NCI-H146 treated with DMSO at 0.1 percent for 48 hours (cell line): ENCODE results near the gene PTPN4.
"Not testable (repeated sequence)": the region's sequence is repeated elsewhere in the genome, so short reads cannot be mapped to it uniquely, and the experiment has no call there.

ENCODE experiments used
- DNase-seq: peaks from one replicate; lab custom pipeline; 2025; ENCODE audit not compliant: unreplicated experiment; lab: John Stamatoyannopoulos, UW

PTPN4 gene

GRCh38 chr2:119801040-119801439 is 41.3 kb downstream of the PTPN4 start:
- no peak for DNase-seq

GRCh38 chr2:119801989-119802388 is 42.3 kb downstream of the PTPN4 start:
- not testable (repeated sequence) for DNase-seq

DNA sequence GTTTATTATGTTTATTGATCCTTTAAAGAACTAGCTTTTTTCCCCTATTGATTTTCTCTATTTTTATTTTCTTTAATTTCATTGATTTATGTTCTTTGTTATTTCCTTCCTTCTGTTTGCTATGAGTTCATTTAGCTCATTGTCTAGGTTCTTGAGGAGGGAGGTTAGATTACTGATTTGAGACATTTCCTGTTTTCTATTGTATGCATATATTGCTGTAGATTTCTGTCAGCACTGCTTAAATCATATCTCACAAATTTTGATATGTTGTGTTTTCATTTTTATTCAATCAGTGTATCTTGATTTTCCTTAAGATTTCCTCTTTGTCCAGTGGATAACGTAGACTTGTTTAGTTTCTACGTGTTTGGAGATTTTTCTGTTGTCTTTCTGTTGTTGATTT is 43.4 kb downstream of the PTPN4 start:
- no peak for DNase-seq

DNA sequence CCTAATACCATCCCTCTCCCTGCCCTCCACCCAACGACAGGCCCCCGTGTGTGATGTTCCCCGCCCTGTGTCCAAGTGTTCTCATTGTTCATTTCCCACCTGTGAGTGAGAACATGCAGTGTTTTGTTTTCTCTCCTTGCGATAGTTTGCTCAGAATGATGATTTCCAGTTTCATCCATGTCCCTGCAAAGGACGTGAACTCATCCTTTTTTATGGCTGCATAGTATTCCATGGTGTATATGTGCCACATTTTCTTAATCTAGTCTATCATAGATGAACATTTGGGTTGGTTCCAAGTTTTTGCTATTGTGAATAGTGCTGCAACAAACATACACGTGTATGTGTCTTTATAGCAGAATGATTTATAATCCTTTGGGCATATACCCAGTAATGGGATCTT is 44.7 kb downstream of the PTPN4 start:
- DNase-seq = not testable (repeated sequence)

DNA sequence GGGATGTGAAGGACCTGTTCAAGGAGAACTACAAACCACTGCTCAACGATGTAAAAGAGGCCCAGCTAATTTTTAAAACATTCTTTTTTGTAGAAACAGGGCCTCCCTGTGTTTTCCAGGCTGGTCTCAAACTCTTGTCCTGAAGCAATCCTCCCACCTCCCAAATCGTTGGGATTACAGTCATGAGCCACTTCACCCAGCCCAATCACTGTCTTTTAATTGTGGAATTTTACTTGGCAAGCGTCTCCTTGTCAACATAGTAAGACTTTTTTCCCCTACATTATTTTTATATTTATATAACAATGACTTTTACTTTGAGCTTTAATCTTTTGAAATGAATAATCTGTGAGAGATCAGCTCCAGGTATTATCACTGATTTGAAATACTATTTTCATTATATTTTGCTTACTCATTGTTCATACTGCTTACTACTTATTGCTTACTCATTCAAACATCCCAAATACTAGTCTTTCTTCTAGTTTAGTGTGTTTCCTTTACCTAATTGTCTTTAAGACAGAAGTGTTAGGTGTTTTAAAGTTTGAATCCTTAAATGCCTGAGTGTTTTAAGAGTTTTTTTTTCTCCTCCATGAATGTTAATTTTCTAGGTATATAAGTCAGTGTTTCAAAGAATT is 48.9 kb downstream of the PTPN4 start:
- no peak for DNase-seq

- DNase-seq = no peak
These were observed 49.8 kb downstream of the PTPN4 start for GRCh38 chr2:119809339-119810048.

- peak; percentile 53 for DNase-seq
These were observed 50.4 kb downstream of the PTPN4 start for GRCh38 chr2:119810049-119810630.

GRCh38 chr2:119814216-119814615 is 54.5 kb downstream of the PTPN4 start:
- no peak for DNase-seq

- DNase-seq = no peak
These were observed 59.1 kb downstream of the PTPN4 start for GRCh38 chr2:119818792-119819191.

DNA sequence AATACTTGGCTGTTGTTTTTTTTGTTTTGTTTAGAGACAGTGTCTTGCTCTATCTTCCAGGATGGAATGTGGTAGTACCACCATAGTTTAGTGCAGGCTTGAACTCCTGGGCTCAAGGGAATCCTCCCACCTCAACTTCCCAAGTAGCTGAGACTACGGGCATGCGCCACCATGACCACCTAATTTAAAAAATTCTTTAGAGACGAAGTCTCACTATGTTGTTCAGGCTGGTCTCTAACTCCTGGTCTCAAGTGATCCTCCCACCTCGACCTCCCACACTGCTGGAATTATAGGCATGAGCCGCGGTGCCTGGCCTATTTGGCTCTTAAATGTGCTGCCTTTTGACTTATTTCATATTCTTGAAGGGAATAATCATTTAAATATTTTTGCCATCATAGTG is 60.1 kb downstream of the PTPN4 start:
- DNase-seq = no peak

DNA sequence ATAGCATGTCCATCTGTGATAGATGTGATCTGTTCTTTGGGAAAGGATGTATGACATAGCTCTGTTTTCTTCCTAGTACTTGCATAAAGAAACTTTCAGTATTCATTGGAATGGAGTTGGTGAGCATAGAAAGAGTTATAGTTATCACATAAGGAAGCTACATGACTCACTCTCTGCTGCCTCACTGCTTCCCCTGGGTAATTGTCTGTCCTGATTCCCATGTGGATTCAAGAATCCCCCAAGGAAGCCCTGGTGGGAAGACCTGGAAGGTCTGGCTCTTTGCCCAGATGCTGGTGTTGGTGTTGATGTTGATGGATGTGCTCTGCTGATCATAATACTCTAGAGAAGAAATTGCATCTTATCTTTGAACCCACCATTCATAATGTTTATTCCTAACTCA is 60.6 kb downstream of the PTPN4 start:
- DNase-seq = no peak

- no peak for DNase-seq
These were observed 61.5 kb downstream of the PTPN4 start for GRCh38 chr2:119821266-119821665.

DNA sequence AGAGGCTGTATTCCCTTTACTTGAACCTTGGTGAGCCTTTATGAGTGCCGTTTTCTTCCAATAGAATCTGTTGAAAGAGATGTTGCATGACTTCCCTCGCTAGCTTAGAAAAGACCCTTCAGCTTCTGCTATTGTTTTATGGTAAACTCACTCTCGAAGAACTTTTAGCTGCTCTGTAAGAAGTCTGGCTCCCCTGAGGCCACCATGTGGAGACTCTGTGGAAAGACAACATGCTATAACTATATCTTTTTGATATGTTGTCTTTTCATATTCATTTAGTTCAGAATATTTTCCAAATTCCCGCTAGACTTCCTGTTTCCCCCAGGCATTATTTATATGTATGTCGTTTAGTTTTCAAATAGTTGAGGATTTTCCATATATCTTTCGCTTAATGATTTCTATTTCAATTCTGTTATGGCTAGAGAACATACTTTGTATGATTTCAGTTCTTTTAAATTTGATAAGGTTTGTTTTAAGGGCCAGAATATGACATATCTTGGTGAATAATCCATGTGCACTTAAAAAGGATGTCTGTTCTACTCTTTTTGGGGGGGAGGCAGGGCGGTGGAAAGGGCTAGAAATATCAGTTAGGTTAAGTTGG is 64.1 kb downstream of the PTPN4 start:
- no peak for DNase-seq

DNA sequence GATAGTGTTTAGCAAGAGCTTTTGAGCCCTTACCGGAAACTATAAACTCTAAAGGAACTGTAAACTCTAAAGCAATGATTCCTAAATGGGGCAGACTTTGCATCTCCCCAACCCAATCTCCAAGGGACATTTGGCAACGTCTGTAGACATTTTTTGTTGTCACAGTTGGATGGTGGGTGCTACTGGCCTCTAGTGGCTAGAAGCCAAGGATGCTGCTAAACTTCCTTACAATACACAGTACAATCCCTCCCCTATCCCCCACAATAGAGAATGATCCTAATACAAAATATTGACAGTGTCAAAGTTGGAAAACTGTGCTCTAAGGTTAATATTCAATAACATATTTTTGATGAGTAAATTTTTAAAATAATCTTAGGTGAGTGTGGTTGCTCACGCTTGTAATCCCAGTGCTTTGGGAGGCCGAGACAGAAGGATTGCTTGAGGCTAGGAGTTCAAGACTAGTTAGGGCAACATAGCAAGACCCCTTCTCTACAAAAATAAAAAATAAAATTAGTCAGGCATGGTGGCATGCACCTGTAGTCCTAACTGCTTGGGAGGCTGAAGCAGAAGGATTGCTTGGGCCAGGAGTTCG is 66.7 kb downstream of the PTPN4 start:
- DNase-seq = peak; percentile 9

DNA sequence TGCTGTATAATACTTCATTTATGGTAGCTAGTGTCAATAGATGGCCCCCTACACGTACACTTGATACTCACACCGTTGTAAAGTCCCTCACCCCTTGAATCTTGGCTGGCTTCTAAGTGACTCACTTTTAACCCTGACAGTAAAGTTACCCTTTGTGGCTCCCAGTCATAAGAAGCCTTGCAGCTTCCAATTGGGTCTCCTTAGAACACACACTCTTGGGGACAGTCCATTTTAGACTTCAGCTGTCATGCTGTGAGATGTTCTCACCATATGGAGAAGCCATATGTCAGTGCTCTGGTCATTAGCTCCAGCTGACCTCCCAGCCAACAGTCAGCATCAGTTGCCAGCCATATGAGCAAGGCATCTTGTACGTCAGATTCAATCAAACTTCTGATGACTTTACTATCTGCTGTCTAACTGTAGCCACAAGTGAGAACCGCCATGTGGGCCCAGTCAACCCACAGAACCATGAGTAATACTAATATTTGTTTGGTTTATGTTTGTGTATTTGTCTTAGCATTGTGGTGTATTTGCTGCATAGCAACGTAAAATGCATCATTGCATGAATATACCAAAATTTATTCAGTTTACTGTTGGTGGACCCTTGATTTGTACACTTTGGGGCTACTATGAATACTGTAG is 68.3 kb downstream of the PTPN4 start:
- DNase-seq = no peak

GRCh38 chr2:119836455-119837142 is 76.9 kb downstream of the PTPN4 start:
- no peak for DNase-seq

GRCh38 chr2:119837350-119837749 is 77.6 kb downstream of the PTPN4 start:
- DNase-seq = no peak

DNA sequence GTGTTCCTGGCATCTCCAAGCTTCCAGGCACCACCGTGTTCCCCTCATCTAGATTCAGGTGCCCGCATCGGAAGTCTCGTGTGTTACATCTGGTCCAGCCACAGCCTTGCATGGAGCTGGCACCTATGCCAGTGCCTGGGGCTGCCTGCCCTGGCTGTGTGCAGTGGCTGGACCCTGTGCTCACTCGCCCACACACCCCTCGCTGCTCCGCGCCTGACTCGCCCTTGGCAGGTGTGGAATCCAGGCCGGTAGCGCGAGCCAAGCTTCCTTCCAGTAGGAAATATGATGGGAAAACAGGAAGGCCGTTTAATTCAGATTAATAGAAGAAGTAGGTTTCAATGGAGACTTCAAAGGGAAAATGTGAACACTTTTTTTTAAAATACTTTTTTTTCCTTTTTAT is 78.0 kb downstream of the PTPN4 start:
- DNase-seq = no peak

GRCh38 chr2:119838179-119838578 is 78.5 kb downstream of the PTPN4 start:
- DNase-seq = no peak

- no peak for DNase-seq
These were observed 81.8 kb downstream of the PTPN4 start for GRCh38 chr2:119841550-119841949.

DNA sequence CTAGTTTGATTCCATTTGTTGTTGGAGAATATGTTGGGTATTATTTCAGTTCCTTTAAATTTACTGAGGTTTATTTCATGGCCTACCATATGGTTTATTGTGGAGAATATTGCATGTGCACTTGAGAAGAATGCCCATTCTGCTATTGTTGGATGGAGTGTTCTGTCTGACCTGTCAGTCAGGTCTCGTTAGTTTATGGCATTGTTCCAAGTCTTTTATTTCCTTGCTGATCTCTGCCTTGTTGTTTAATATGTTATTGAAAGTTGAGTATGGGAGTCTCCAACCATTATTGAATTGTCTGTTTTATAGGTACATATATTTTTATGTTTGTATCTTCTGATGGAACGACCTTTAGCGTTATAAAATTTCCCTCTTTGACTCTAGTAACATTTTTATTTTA is 86.3 kb downstream of the PTPN4 start:
- no peak for DNase-seq
